ENCODE data around the gene ARHGEF39.

The ARHGEF39 gene, protein sequence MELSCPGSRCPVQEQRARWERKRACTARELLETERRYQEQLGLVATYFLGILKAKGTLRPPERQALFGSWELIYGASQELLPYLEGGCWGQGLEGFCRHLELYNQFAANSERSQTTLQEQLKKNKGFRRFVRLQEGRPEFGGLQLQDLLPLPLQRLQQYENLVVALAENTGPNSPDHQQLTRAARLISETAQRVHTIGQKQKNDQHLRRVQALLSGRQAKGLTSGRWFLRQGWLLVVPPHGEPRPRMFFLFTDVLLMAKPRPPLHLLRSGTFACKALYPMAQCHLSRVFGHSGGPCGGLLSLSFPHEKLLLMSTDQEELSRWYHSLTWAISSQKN

DNA sequence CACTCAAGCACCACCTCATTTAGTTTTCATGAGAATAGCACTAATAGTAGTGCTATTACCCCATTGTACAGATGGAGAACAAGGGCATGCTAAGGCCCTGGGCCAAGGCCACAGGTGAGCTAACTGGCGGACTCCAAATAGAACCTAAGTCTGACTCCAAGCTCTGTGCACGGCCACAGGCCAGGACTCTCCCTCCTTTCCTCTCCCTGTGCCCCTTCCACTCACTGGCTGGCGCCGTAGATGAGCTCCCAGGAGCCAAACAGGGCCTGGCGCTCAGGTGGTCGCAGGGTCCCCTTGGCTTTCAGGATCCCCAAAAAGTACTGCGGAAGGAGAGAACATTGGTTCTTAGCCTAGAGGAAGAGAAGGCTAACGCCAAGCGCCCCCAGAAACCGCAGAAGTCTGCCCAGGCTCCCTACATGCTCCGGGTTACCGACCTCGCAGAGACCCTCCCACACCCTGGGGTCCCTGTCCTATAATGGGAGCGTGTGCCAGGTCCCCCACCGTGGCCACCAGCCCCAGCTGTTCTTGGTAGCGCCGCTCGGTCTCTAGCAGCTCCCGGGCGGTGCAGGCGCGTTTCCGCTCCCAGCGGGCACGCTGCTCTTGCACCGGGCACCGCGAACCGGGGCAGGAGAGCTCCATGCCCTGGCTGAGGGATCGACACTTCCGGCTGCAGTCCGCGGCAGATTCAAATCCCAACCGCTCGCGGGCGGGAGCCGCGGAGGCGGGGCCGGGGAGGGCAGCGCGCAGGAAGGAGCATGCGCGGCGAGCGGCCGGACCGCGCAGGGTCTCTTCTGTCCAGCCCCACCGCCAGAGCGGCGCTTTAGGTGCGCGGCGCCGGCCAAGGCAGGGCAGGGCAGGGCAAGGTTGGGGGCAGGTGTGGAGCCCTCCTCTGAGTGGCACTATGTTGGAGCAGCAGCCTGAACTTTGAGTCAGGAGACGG lies at the start of gene ARHGEF39:
ARHGEF39 (minus strand) TSS at position 665 of the 940 bp plus-strand sequence; CDS start at position 639, 26 bp downstream.
- DNase-seq (ENCODE audit: low read depth, low spot score) = peak; percentile 96

DNA sequence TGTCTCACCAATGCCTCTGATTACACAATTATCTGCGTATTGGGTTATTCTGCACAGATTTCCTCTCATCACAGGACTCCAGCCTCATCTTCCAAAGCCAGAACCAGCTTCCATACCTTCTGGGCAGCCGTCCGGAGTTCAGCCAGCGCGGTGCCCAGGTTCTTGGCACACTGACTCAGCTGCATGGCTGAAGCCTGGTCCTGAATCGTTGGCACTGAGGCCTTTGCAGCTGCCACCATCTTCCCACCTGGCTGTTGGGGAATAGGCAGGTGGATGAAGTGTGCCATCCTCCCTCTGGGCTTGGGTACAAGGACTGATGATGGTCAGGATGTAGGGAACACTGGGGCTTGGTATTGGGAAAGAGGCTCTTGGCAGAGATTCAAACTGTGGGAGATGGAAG lies 49.1 kb upstream of the ARHGEF39 start:
- DNase-seq (ENCODE audit: low read depth, low spot score) = no peak

DNA sequence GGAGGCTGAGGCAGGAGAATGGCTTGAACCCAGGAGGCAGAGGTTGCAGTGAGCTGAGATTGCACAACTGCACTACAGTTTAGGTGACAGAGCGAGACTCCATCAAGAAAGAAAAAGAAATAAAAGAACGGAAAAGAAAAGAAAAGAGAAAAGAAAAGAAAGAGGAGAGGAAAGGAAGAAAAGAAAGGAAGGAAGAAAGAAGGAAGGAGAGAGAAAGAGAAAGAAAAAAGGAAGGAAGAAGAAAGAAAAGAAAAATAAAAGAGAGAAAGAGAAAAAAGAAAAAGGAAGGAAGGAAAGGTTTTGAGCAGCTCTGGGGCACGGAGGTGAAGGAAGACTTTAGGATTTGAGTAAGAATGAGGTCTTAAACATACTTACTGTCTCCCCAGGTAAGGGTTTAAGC lies 48.6 kb upstream of the ARHGEF39 start:
- DNase-seq (ENCODE audit: low read depth, low spot score) = no peak

DNA sequence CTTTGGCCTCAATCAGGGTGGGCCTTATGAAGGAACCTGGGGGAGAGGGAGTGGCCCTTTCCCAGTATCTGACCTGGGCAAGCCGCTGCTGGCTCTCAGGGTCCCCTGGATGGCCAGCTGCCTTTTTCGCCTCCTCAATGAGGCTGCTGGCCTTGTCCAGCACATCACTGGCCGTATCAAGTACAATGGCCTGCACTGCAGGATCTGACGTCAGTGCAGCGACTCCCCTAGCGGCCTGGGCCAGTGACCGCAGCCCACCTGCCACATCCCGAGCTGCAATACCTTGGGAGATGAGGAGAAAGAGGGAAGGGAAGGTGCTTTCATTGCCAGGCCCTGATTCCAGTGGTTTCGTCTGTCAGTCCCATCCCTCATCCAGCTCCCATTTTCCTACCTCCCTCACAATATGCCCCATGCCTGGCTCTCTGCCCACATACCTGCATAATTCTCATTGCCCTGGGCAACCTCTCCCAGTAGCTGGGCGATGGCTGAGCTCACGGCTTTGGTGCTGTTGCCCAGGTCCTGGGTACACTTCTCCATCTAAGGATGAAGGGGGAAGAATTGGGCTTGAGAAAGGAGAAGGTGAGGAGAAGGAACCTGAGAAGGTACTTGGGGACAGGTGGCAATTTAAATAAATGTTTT lies 47.9 kb upstream of the ARHGEF39 start:
- DNase-seq (ENCODE audit: low read depth, low spot score) = no peak

DNA sequence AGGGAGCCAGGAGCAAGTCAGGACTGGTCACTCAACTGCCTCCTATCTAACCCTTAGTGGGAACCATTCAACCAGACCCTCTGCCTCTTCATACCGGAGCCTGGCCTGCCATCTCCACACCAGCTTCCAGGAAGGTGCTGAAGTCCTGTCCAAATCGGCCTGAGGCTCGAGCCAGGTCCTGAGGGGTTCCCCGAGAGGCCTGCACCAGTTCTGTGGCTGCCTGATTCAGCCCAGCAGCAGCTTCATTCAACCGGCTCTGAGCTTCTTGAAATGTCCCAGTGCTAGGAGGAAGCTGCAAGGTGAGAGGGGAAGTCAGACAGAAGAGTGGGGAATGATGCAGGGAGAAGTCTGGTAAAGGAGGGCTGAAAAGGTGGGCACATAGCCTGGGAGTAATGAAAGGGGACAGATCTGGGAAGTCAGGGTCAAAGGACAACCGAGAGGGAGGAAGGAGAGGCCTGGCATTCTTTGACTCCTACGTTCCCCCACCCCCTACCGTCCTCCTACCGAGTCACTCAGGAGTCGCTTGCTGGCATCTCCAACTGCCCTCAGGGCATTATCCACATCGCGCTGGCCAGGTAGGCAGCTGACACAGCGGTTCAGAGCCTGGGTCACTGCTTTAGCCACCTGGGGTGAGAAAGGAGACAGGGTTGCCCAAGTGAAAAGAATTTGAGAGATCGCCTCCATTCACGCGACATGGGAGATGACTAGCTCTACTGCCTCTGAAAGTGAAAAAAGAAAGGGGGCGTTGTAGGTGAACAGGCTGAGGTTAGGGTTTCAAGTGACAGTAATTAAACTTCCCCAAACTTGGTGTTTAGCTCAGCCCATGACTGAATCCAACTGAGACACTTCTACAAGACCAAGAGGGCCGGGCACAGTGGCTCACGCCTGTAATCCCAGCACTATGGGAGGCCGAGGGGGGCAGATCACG lies 46.8 kb upstream of the ARHGEF39 start:
- peak; percentile 71 for DNase-seq (ENCODE audit: low read depth, low spot score)

DNA sequence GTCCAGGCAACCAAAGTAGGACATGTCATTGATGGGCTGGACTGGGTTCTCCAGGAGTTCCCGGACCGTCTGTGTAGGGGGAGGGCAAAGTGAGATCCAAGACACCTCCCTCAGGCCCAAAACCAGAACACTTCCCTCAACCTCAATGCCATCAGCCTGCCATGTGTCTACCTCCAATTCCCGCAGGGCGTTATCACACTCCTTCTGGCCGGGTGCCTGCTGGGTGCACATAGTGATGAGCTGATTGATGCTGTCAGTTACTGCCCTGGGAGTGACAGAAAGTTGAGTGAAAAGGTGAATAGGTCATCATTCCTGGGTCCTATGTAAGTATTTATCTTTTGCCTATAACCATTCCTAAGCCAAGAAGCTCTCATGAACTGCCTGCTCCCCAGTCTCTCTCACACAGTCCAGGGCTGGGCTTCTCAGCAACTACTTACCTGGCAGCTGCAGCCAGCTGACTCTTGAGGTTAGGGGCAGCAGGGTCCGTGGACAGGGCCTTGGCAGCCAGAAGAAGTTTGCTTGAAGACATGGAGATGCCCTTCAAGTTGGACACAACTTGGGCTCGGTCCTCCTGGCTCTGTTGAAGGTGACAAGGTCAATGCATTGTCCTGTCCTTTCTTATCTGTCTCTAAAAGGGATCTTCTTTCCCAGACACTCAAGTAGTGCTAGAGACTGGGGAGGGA lies 46.0 kb upstream of the ARHGEF39 start:
- DNase-seq (ENCODE audit: low read depth, low spot score) = no peak

DNA sequence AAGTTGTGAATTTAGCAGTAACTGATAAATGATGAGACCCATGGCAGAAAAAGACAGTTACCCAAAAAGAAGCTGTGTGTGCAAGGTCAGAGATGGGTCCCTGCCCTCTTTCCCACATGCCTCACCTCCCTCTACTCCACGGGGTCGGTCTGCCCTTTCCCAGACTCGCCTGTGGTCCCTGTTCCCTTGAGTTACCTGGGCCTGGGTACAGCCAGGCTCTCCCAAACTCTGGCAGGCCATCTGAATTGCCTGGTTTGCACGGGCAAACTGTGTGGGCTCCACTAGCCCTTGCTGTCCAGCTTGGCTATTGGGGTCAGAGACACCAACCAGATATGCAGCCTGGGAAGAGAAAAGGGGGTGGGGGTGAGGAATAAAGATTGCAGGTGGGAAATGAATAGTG lies 43.2 kb upstream of the ARHGEF39 start:
- DNase-seq (ENCODE audit: low read depth, low spot score) = no peak

DNA sequence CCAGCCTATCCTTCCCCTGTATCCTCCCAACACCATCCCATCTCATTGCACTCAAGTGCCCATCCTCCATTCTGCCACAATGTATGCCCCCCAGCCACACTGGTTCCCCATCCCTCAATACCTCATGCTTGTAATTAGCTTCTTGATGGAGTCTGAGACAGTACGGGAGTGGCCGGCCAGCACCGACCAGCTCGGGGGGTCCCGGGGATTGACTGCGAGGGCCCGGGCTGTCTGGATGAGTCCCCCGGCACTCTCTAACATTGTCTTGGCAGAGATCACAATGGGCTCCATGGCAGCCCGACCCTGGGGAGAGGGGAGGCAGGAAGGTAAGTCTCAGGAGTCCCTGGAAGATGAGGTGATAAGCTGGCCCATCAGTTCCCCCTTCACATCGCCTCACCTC lies 42.0 kb upstream of the ARHGEF39 start:
- DNase-seq (ENCODE audit: low read depth, low spot score) = no peak

DNA sequence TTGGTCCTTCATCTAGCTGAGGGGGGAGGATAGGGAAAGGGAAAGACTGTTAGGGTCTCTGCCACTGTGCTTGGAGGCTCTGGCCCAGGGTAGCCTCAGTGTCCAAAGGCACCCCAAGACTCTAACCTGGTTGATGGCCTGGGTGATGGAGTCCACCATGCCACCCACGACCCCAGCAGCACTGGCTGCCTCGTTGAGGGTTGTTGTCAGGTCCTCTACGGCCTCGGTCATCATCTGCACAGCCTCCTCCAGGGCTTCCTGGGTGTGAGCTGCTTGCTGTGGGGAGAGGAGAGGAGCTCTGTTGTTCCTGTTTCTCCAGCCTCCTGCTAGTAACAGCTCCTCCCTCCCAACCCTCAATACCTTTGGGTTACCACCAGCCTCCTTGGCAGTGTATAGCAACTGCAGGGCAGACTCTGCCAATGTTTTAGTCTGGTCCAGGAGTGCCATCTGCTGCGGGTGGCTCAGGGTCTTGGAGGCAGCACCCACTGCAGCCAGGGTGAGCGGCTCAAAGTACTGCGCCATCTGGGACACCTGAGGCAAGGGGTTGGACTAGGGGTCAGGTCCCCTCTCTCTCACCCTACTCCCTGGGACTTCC lies 40.9 kb upstream of the ARHGEF39 start:
- DNase-seq (ENCODE audit: low read depth, low spot score) = no peak

DNA sequence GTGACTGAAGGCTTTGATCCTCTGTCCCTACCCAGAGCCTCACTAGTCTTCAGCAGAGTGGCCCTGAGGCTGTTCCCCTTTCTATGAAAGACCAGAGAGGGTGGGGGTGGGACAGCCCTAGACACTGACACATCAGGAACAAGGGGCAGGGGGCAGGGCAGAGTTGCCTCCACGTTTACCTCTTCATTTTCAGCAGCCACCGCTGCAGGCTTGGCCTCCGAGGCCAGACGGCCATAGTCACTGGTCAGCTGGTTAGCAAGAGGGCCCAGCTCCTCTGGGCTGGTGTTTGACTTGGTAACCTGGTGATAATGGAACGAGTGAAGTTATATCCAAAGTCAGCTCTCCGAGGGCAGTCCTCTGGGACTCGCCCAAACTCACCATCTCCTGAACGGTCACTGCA lies 40.4 kb upstream of the ARHGEF39 start:
- peak; percentile 49 for DNase-seq (ENCODE audit: low read depth, low spot score)

DNA sequence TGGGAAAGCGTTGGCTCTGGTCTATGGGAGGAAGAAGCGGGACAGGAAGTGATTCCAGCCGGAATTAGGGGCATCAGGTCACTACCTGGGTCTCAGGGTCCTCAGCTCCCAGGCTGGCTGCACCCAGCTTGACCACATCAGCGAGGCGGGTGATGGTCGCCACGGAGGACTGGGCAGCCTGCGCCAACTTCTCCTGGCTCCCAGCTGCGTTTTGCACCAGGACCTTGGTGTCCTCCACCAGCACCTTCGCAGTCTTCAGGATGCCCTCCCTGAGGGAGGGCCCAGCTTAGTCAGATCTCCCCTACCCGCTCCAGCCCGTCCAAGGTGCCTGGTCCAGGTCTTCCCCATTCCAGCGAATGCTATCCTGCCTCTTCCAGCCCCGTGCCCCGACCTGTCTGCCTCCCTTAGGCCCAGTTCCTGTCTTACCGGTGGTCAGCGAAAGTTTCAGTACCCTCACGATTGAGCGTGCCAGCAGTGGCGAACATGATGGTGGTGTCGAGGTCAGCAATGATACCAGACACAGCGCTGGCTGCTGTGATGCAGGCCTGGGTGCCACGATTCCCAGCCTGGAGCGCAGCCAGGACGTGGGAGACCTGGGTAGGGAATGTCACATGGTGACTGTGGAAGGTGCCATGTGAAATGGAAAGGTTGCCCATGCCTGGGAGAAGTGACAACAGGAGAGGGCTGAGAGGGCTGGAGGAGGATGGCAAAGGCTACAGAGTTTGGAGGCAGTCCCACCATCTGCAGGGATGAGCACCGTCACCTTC lies 39.1 kb upstream of the ARHGEF39 start:
- no peak for DNase-seq (ENCODE audit: low read depth, low spot score)

DNA sequence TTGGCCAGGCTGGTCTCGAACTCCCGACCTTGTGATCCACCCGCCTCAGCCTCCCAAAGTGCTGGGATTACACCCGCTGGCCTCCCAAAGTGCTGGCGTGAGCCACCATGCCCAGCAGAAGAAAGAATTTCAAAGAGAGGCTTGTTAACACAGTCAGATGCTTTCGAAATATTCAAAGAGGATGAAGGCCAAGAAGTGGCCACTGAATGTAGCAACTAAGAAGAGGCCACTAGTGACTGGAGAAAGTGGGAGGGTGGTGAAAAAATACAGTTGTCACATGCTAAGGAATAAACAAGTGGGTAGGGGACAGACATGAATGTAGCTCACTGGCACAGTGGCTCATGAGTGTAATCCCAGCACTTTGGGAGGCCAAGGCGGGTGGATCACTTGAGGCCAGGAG lies 37.7 kb upstream of the ARHGEF39 start:
- no peak for DNase-seq (ENCODE audit: low read depth, low spot score)

DNA sequence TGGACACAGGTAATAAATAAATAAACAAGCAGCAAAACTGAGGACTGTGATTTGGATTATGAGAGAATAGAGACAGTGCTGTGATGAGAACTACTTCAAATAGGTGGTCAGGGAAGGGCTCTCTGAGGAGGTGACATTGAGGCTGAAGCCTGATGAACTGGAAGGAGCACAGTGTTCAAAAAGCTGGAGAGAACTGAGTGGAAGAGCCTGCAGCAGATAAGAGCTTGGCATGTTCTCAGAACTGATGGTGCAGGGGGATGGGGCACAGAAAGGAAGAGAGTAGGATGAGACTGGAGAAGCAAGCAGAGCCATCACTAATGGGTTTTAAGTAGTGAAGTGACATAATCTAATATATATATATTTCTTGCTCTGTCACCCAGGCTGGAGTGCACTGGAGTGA lies 35.9 kb upstream of the ARHGEF39 start:
- no peak for DNase-seq (ENCODE audit: low read depth, low spot score)

DNA sequence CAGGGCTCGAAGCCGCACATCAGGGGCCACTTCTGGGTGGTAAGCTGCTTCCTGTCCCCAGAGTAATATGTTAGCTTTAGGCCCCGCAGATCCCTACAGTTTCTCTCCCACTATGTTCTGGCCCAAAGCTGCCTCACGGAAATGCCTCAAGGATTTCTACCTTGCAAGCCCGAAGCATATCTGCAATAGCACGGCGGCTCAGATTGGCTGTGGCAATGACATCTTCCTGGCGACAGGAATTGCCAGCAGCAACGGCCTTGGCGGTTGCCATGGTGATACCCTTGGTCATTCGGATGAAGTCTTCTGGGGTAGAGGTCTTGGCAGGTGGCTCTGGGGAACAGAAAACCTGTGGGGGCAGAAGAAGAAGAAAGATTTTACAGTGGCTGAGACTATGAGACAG lies 35.0 kb upstream of the ARHGEF39 start:
- no peak for DNase-seq (ENCODE audit: low read depth, low spot score)

DNA sequence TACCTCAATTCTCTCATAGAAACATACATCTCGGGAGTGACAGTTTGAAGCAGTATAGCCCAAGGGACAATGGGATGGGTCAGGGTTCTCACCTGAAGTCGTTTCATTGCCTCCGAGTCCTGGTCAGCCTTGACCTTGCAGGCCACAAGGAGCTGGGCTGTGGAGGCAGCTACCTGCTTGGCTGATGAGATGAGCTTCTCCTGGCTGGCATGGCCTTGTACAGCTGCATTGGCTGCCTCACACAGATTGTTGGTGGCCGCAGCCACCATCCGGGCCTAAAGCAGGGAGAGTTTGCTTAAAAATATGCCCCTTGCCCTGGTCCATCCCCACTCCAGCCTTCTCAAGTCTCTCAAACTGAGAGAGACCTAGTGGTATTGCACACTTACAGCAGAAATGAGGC lies 33.2 kb upstream of the ARHGEF39 start:
- no peak for DNase-seq (ENCODE audit: low read depth, low spot score)

DNA sequence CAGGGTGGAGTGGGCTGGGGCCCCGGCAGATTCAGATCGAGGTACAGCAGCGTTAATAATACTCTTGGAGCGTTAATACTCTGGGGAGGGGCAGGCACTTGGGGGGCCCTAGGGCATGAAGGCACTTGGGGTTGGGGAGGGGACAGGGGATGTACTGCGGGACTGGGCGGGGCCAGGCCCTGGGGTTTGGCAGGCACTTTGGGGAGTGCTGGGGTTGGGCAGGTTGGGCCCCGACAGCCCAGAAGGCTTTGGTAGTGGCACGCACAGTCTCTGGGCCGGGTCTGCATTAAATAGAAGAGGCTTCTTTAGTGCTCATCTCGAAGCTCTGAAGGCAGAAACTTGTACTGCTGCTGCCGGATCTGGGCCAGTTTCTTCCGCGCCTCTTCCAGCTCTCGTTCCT lies 32.5 kb upstream of the ARHGEF39 start:
- no peak for DNase-seq (ENCODE audit: low read depth, low spot score)

DNA sequence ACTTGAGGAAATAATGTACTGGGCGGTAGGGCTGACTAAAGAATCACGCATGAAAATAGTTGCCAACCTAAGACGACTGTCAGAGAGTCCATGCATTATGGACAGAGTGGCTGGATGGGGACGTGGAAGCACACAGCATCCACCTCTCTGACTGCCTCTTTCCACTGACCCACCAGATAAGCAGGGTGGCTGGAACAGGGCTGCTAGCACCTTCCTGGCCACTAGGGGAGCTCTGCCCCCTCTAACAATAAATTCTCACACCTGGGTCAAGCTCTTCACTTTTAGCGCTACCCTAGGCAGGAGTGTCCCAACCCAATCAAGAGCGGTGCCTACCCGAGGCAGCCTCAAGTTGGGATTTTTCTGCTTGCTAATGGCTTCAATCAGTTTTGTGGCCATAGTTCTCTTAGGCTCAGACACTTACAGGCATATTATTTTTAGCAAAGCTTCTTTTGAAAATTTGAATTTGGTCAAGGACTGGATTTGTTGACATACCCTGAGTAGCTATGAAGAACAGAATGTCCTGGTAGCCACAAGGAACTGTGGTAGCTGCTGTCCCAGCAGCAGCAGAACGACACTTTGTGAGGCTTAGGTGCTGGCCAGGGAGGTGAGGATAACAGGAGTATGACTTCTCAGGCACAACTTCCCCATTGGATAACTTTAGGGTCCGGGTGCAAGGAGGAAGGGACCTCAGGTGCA lies 31.7 kb upstream of the ARHGEF39 start:
- peak; percentile 86 for DNase-seq (ENCODE audit: low read depth, low spot score)

DNA sequence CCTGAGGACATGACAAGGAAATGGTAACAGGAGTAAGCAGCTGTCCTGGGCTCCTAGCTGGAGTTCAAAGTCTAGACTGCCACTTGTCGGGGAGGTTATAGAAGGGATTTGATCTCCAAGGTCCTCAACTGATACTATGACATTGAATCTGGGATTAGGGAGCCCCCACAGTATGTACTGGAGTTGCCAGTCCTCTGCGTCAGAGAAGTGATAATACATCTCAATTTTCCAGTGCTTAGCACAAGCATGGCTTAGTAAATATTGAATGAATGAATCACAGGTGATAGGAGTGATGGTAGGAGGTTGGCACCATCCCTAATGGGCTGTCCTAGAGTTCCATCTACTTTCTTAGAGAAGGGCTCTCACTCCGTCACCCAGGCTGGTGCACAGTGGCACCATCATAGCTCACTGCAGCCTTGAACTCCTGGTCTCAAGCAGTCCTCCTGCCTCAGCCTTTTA lies 31.0 kb upstream of the ARHGEF39 start:
- no peak for DNase-seq (ENCODE audit: low read depth, low spot score)
